COLO668 (cell line): ENCODE measurements around the gene GOLGB1.
"Not testable (repeated sequence)": the region's sequence is repeated elsewhere in the genome, so short reads cannot be mapped to it uniquely, and the experiment has no call there.

Experiments used
- DNase-seq: peaks from one replicate; lab custom pipeline; 2025; ENCODE audit not compliant: unreplicated experiment; lab: John Stamatoyannopoulos, UW

GOLGB1 gene

GRCh38 chr3:121696186-121696585, 53.4 kb downstream of the GOLGB1 start:
- DNase-seq: no peak

GRCh38 chr3:121692010-121692699, 57.4 kb downstream of the GOLGB1 start:
- DNase-seq: no peak

GRCh38 chr3:121690777-121691405, 58.6 kb downstream of the GOLGB1 start:
- no peak for DNase-seq

GRCh38 chr3:121688747-121689146, 60.8 kb downstream of the GOLGB1 start:
- DNase-seq: not testable (repeated sequence)

- no peak for DNase-seq
Measured at GRCh38 chr3:121681792-121682191, 67.7 kb downstream of the GOLGB1 start.

GRCh38 chr3:121677141-121677540, 72.4 kb downstream of the GOLGB1 start:
- DNase-seq: no peak

- no peak for DNase-seq
Measured at GRCh38 chr3:121670676-121671075, 78.9 kb downstream of the GOLGB1 start.

- no peak for DNase-seq
Measured at GRCh38 chr3:121667333-121667732, 82.2 kb downstream of the GOLGB1 start.

- DNase-seq: no peak
Measured at GRCh38 chr3:121665488-121665887, 84.1 kb downstream of the GOLGB1 start.

- DNase-seq: no peak
Measured at GRCh38 chr3:121663171-121663847, 86.2 kb downstream of the GOLGB1 start.

GRCh38 chr3:121662742-121663141, 86.8 kb downstream of the GOLGB1 start:
- DNase-seq: no peak

- no peak for DNase-seq
Measured at GRCh38 chr3:121661376-121661775, 88.2 kb downstream of the GOLGB1 start.

- no peak for DNase-seq
Measured at GRCh38 chr3:121660356-121661171, 89.0 kb downstream of the GOLGB1 start, which contains the start of gene HCLS1. Gene HCLS1, minus strand, starts transcription at chr3:121660903. Its CDS starts 2,556 bp downstream, at chr3:121658347.

GRCh38 chr3:121659586-121659985, 90.0 kb downstream of the GOLGB1 start:
- no peak for DNase-seq

GRCh38 chr3:121658716-121659435, 90.7 kb downstream of the GOLGB1 start:
- no peak for DNase-seq

GRCh38 chr3:121654493-121655385, 94.8 kb downstream of the GOLGB1 start:
- DNase-seq: no peak

GRCh38 chr3:121651684-121652083, 97.9 kb downstream of the GOLGB1 start:
- DNase-seq: no peak

- DNase-seq: no peak
Measured at GRCh38 chr3:121649645-121650044, 99.9 kb downstream of the GOLGB1 start.

- no peak for DNase-seq
Measured at GRCh38 chr3:121648219-121648958, 101.2 kb downstream of the GOLGB1 start.
